ENCODE measurements around the gene ZNRD2. TPM values are rescaled to one million over a fixed set of nuclear protein-coding genes. Genes with fewer than 3 reads are reported as not detected.

Gene ZNRD2
- total RNA-seq, 2 experiments from 2014 or later, result 38.7 to 39.9 TPM

- intact Hi-C loops (cut with DNase I, micrococcal nuclease), result no loop called here
- peak overlapping the region; percentile 93 for H3K27ac Mint-ChIP-seq
- H3K4me1 Mint-ChIP-seq (ENCODE audit: low read depth), result peaks cover 37% of the 10 kb centered on the region
- ATAC-seq (ENCODE audit: poor library complexity) (no peak), DNase-seq (no peak)
- H3K36me3 Mint-ChIP-seq (ENCODE audit: low read depth), result peaks cover 74% of the 10 kb centered on the region
- no peak overlapping the region for H3K4me3 ChIP-seq (ENCODE audit: low read length)
- H3K36me3 ChIP-seq (ENCODE audit: insufficient read depth, low read length), result peaks cover 64% of the 10 kb centered on the region
- POLR2A ChIA-PET, result interaction anchor here (1.2 kb wide), 1 partner anchor 42 kb away, joined by 3 read pairs; no protein-coding TSS in a partner anchor
- H3K4me1 ChIP-seq (ENCODE audit: insufficient read depth, low read length), result peaks cover 51% of the 10 kb centered on the region
- no peaks in the 10 kb centered on the region for H3K27me3 ChIP-seq (ENCODE audit: control insufficient read depth in 1 of 2, insufficient read depth in 2 of 2, low read length in 2 of 2)
- peak overlapping the region; percentile 45 for H3K4me3 Mint-ChIP-seq
- H3K27ac ChIP-seq (ENCODE audit: low read depth in 1 of 2, low read length in 2 of 2), result no peak overlapping the region
- H3K9me3 Mint-ChIP-seq, result no peaks in the 10 kb centered on the region
- H3K27me3 Mint-ChIP-seq, result no peaks in the 10 kb centered on the region
- no peaks in the 10 kb centered on the region for H3K9me3 ChIP-seq (ENCODE audit: control insufficient read depth in 1 of 2, insufficient read depth in 1 of 2, low read length in 2 of 2)
- TF ChIP-seq CTCF (IDR thresholded peaks at IDR 0.05), result no peak
- CTCF ChIA-PET, result interaction anchor here (1.2 kb wide), 1 partner anchor 14 kb away, joined by 3 read pairs; the partner anchor contains the start of gene KCNK7
Measured at GRCh38 chr11:65609665-65610064, 39.4 kb downstream of the ZNRD2 start.

GRCh38 chr11:65610404-65610803, 40.1 kb downstream of the ZNRD2 start:
- no peaks in the 10 kb centered on the region for H3K9me3 Mint-ChIP-seq
- TF ChIP-seq CTCF (IDR thresholded peaks at IDR 0.05), result no peak

GRCh38 chr11:65611028-65611757, 40.9 kb downstream of the ZNRD2 start:
- ATAC-seq (ENCODE audit: poor library complexity) (no peak), DNase-seq (peak in 3 of 14 experiments; percentile 5 to 56 (median 54))
- Histone ChIP-seq H3K27ac (ENCODE audit: low read depth in 1 of 2, low read length in 2 of 2) (peak overlapping the region; percentile 94), H3K27me3 (ENCODE audit: control insufficient read depth in 1 of 2, insufficient read depth in 2 of 2, low read length in 2 of 2) (no peaks in the 10 kb centered on the region), H3K4me1 (ENCODE audit: insufficient read depth, low read length) (peaks cover 52% of the 10 kb centered on the region), H3K36me3 (ENCODE audit: insufficient read depth, low read length) (peaks cover 49% of the 10 kb centered on the region), H3K4me3 (ENCODE audit: low read length) (peak overlapping the region; percentile 93), H3K9me3 (ENCODE audit: control insufficient read depth in 1 of 2, insufficient read depth in 1 of 2, low read length in 2 of 2) (no peaks in the 10 kb centered on the region)
- ChIA-PET POLR2A (interaction anchor here (4.3 kb wide), 1 partner anchor 113 kb away, joined by 46 read pairs; the partner anchor contains the start of gene MALAT1), CTCF (no interaction called here)
- Mint-ChIP-seq H3K4me1 (ENCODE audit: low read depth) (peaks cover 43% of the 10 kb centered on the region), H3K9me3 (no peaks in the 10 kb centered on the region), H3K4me3 (peak overlapping the region; percentile 60), H3K36me3 (ENCODE audit: low read depth) (peaks cover 71% of the 10 kb centered on the region), H3K27ac (peak overlapping the region; percentile 93), H3K27me3 (no peaks in the 10 kb centered on the region)
- TF ChIP-seq CTCF (IDR thresholded peaks at IDR 0.05), result no peak
- intact Hi-C loops (cut with DNase I, micrococcal nuclease), result no loop called here

More at GRCh38 chr11:65610404-65610803, 40.1 kb downstream of the ZNRD2 start:
- POLR2A ChIA-PET, result interaction anchor here (0.7 kb wide), 1 partner anchor 38 kb away, joined by 3 read pairs; the partner anchor contains the start of gene FAM89B
- H3K4me1 ChIP-seq (ENCODE audit: insufficient read depth, low read length), result peaks cover 51% of the 10 kb centered on the region
- ATAC-seq (ENCODE audit: poor library complexity) (no peak), DNase-seq (no peak)
- peaks cover 57% of the 10 kb centered on the region for H3K36me3 ChIP-seq (ENCODE audit: insufficient read depth, low read length)
- Mint-ChIP-seq H3K4me1 (ENCODE audit: low read depth) (peaks cover 42% of the 10 kb centered on the region), H3K4me3 (peak overlapping the region; percentile 44), H3K27ac (peak overlapping the region; percentile 93), H3K27me3 (no peaks in the 10 kb centered on the region), H3K36me3 (ENCODE audit: low read depth) (peaks cover 74% of the 10 kb centered on the region)
- CTCF ChIA-PET, result no interaction called here
- intact Hi-C loops (cut with DNase I, micrococcal nuclease), result no loop called here
- no peaks in the 10 kb centered on the region for H3K9me3 ChIP-seq (ENCODE audit: control insufficient read depth in 1 of 2, insufficient read depth in 1 of 2, low read length in 2 of 2)
- no peak overlapping the region for H3K4me3 ChIP-seq (ENCODE audit: low read length)
- H3K27ac ChIP-seq (ENCODE audit: low read depth in 1 of 2, low read length in 2 of 2), result peak overlapping the region; percentile 94
- no peaks in the 10 kb centered on the region for H3K27me3 ChIP-seq (ENCODE audit: control insufficient read depth in 1 of 2, insufficient read depth in 2 of 2, low read length in 2 of 2)

All from CD4-positive, alpha-beta T cell (primary cell).